HG03575 (cell line): Measurements from ENCODE around the gene GLI2.

Source experiments
- ATAC-seq: cut with Tn5 transposase; IDR thresholded peaks from one replicate; pipeline ENCODE4 v1.9.1; 2021; ENCODE audit not compliant: unreplicated experiment, insufficient number of reproducible peaks, low FRiP score; ENCODE audit errors: extremely low read depth

GLI2 gene

GRCh38 chr2:120709608-120710041, 26.0 kb upstream of the GLI2 start:
- no peak for ATAC-seq

GRCh38 chr2:120710256-120710655, 25.4 kb upstream of the GLI2 start:
- ATAC-seq: no peak

DNA sequence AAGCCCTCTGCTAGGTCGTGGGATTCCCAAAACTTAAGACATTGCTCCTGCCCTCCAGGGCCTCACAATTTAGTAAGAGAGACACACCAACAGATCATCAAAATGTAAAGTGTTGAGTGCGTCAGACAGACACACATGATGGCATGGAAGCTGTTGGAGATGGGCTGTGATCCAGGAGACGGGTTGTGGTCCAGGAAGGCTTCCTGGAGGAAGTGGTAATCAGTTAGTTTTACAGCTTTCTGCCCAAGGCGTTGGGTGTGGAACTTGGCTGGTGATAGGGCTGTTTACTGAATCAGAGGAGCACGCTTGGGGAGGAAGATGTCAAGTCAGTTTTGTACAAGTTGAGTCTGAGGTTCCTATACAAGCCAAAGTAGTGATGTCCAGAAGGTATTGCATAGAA, 24.0 kb upstream of the GLI2 start:
- no peak for ATAC-seq

GRCh38 chr2:120712180-120712681, 23.4 kb upstream of the GLI2 start:
- no peak for ATAC-seq

DNA sequence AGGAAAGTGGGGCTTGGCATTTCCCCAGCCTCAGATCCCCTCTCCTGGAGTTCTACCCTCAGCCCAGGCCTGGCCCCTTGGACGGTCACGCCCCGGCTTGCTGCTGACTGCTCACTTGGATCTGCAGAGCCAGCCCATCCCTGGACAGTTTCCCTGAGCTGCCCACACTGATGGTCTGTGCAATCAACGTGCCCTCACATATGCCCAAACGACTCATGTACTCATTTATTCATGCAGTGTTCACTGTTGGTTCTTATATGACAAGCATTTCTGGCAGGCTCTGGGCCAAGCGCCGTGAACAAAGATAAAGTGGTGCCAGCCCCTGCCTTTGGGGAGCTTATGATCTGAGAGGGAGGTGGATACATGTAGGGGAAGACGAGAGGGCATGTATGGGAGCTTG, 20.3 kb upstream of the GLI2 start:
- ATAC-seq: no peak

DNA sequence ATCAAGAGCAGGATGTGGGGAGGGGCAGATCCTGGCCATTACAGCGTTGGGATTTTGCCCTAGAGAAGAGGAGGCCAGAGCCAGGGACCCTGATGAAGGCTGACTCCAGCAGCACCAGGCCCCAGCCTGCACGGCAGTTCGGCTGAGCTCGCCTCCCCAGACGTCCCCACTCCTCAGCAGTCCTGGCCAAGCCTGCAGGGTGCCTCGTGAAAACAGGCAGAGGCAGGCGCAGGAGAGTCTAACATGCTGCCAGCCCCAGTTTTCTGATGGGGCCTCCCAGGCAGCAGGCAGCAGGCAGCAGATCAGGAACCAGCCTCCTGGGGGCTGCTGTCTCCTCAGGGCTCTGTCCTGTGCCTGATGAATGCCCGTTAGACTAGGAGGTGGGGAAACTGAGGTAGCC, 19.7 kb upstream of the GLI2 start:
- ATAC-seq: no peak

- ATAC-seq: no peak
Measured at GRCh38 chr2:120716641-120717585, 18.8 kb upstream of the GLI2 start.

- ATAC-seq: no peak
Measured at GRCh38 chr2:120719491-120719890, 16.2 kb upstream of the GLI2 start.

DNA sequence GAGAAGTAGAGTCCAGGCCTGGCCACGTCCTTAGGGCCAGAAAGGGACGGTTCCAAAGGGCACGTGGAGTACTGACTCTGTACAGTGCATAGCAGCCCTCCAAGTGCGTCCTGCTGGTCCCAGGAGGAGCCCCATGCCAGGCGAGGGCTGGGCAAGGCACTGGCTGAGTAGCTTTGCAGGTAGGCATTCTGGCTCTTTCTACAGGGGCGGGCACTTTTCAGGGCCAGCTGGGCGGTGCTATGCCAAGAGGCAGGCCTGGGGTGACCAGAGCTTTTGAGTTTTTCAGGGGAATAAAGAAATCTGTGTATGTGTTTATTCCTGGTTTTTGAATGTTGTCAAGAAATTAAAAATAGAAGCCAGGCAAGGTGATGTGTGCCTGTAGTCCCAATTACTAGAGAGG, 15.4 kb upstream of the GLI2 start:
- no peak for ATAC-seq

- ATAC-seq: no peak
Measured at GRCh38 chr2:120720746-120721375, 14.8 kb upstream of the GLI2 start.

GRCh38 chr2:120722246-120722567, 13.5 kb upstream of the GLI2 start:
- ATAC-seq: no peak

DNA sequence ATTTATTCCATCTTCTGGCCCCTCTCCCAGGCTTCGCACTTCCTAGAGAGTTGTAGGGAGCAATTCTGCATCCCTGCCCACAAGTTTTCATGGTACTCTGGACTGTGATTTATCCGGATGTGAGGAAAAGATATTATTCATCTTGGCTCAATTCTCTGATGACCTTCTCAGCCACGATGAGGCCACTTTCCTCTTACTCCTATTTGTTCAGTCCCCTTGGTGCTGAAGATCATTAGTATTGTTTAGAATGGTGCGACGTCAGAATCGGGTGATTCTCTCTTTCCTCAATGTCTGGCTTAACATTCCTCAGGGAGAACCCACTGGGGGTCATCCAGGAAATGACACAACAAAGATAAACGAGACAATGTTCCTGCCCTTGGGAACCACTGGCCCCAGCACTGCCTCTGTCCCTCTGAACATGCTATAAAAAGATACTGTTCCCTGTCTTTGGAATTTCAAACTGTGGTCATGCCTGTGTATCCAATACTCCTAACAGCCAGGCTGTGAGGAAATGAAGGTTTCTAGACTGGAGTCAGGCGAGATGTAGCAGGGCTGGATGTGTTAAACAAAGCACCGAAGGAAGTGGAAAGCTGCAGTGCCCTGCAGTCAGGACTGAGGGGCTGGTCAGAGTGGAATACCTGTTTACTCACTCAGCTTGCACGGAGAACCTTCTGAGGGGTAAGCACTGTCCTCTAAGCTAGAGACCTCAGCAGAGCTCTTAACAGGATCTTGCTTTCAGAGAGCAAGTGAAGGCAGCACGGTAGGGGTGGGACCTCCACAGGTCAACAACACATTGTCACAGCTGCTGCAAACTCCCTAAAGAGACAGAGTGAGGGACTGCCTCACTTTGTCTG, 12.9 kb upstream of the GLI2 start:
- ATAC-seq: no peak

- ATAC-seq: no peak
Measured at GRCh38 chr2:120726245-120726644, 9.4 kb upstream of the GLI2 start.

GRCh38 chr2:120729406-120730399, 6.0 kb upstream of the GLI2 start:
- no peak for ATAC-seq

- ATAC-seq: no peak
Measured at GRCh38 chr2:120731175-120731574, 4.5 kb upstream of the GLI2 start.

DNA sequence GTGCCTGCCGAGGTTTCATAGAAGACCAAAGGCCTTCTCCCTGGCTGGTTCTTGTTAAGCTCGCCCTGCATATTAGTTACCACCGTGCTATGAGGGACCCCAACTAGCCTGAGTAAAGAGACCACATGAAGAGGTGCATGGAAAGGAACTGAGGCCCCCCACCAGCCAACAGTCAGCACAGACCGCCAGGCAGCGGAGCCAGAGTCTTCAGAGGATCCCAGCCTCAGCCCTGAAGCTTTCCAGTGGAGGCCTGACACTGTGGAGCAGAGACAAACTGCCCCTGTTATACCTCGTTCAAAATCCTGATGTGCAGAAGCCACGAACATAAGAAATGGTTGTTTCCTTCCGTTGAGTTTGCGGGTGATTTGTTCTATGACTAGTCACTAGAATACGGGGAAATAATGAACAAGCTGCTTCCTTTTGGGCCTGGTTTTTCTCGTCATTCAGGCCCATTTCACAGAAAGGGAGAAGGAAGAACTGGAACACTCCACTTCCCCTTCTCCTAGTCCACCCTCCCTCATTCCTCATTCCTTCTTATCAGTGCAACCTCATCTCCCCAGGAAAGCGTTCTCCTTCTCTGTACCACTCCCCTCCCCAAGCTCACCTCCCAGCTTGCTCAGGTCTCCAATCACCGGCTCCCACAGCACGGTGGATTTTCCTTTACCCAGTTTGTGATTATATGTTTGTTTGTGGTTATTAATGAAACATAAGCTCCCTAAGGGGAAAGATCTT, 3.0 kb upstream of the GLI2 start:
- no peak for ATAC-seq

- ATAC-seq: no peak
Measured at GRCh38 chr2:120733238-120733932, 2.3 kb upstream of the GLI2 start.
